ENCODE data around the gene FAM76A.

DNA sequence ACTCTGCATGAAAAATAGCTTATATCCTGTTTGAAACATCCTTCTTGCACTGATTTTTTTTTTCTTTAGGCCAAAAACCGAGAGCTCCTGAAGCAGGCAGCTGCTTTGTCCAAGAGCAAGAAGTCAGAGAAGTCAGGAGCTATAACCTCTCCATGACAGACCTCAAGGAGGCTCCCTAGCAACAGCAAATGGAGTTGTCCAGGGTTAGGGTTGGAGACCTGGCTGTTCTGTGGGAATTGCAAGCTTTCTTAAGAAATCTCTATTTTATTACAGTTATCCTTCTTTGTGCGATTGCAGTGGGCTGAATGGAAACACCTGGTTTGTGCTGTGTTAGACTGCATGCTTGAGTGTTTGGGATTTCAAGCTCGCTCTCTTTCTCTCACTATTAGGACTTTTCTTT is 34.7 kb downstream of the FAM76A start:
- TF ChIP-seq, protein P1, sequence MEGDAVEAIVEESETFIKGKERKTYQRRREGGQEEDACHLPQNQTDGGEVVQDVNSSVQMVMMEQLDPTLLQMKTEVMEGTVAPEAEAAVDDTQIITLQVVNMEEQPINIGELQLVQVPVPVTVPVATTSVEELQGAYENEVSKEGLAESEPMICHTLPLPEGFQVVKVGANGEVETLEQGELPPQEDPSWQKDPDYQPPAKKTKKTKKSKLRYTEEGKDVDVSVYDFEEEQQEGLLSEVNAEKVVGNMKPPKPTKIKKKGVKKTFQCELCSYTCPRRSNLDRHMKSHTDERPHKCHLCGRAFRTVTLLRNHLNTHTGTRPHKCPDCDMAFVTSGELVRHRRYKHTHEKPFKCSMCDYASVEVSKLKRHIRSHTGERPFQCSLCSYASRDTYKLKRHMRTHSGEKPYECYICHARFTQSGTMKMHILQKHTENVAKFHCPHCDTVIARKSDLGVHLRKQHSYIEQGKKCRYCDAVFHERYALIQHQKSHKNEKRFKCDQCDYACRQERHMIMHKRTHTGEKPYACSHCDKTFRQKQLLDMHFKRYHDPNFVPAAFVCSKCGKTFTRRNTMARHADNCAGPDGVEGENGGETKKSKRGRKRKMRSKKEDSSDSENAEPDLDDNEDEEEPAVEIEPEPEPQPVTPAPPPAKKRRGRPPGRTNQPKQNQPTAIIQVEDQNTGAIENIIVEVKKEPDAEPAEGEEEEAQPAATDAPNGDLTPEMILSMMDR (IDR thresholded peaks at IDR 0.05) = no peak
- TF ChIP-seq POLR2A (IDR thresholded peaks at IDR 0.05) = no peak

Data from lower leg skin (tissue), 3 donors.